Neutrophil (primary cell): ENCODE data around the gene CBX4.

Experiments used
- H3K27ac ChIP-seq: fragments of 200-600 bp; sonication (generic); 2 replicates; pipeline ENCODE4 v1.5.1; 2016; ENCODE audit warnings: mild to moderate bottlenecking, moderate library complexity
- H3K27me3 ChIP-seq: fragments of 200-600 bp; sonication (generic); 2 replicates; pipeline ENCODE4 v1.6.0; 2016; ENCODE audit warnings: mild to moderate bottlenecking
- H3K36me3 ChIP-seq: fragments of 200-600 bp; sonication (generic); 2 replicates; pipeline ENCODE4 v1.5.1; 2017
- H3K4me1 ChIP-seq, 2 experiments: fragments of 200-600 bp in 1 of 2; sonication (generic) in 1 of 2; 1 replicate in 1 of 2; 2 replicates in 1 of 2; pipeline versions ENCODE4 v1.5.1 to v1.6.1; 2013 to 2016; ENCODE audit warnings: low read depth in 1 of 2, low read length in 1 of 2, mild to moderate bottlenecking in 1 of 2, moderate library complexity in 1 of 2; ENCODE audit not compliant: control insufficient read depth in 1 of 2, insufficient read depth in 1 of 2
- H3K4me3 ChIP-seq, 2 experiments: fragments of 200-600 bp in 1 of 2; sonication (generic) in 1 of 2; 1 replicate in 1 of 2; 2 replicates in 1 of 2; pipeline ENCODE4 v1.5.1; 2013 to 2016; ENCODE audit warnings: low read depth in 1 of 2, low read length in 1 of 2, mild to moderate bottlenecking in 1 of 2, moderate library complexity in 1 of 2
- H3K9me3 ChIP-seq: fragments of 200-600 bp; sonication (generic); 2 replicates; pipeline ENCODE4 v1.5.1; 2016
- CTCF ChIP-seq: fragments of 200-600 bp; sonication (generic); IDR thresholded peaks from 2 replicates; pipeline ENCODE4 v1.5.1; 2016; ENCODE audit warnings: antibody characterized with exemption

CBX4 gene

GRCh38 chr17:79864147-79864546, 24.9 kb upstream of the CBX4 start:
- H3K9me3 ChIP-seq, result no peaks in the 10 kb centered on the region
- no peaks in the 10 kb centered on the region for H3K36me3 ChIP-seq
- H3K4me3 ChIP-seq, result no peak overlapping the region
- peaks cover 78% of the 10 kb centered on the region for H3K27me3 ChIP-seq
- TF ChIP-seq CTCF, result no peak
- no peaks in the 10 kb centered on the region for H3K4me1 ChIP-seq
- no peak overlapping the region for H3K27ac ChIP-seq

GRCh38 chr17:79862771-79863440, 23.7 kb upstream of the CBX4 start:
- Histone ChIP-seq H3K36me3 (no peaks in the 10 kb centered on the region), H3K27ac (no peak overlapping the region), H3K9me3 (no peaks in the 10 kb centered on the region), H3K4me3 (no peak overlapping the region), H3K4me1 (no peaks in the 10 kb centered on the region), H3K27me3 (peaks cover 78% of the 10 kb centered on the region)
- TF ChIP-seq CTCF, result no peak

DNA sequence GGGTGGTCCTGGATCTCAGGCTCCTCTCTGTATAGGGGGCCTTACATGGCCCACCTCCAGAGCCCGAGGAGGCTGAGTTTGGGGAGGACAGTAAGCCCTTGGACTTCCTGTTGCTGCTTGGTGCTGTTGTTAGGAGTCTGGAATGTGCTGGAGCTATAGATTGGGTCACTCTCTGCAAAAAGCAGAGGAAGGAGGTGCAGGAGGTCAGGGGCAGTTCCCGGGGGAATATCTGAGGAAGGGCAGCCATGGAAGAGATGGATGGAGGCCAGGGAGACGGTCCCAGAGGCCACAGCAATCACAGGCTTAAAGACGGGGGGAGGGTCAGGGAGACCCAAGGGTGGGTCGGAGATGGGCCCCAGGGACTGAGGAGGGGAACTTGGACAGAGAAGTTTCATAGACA, 23.0 kb upstream of the CBX4 start:
- H3K36me3 ChIP-seq, result no peaks in the 10 kb centered on the region
- H3K27me3 ChIP-seq, result peaks cover 77% of the 10 kb centered on the region
- no peak overlapping the region for H3K4me3 ChIP-seq
- TF ChIP-seq CTCF, result no peak
- H3K9me3 ChIP-seq, result no peaks in the 10 kb centered on the region
- H3K4me1 ChIP-seq, result no peaks in the 10 kb centered on the region
- H3K27ac ChIP-seq, result no peak overlapping the region

- Histone ChIP-seq H3K9me3 (no peaks in the 10 kb centered on the region), H3K27me3 (peaks cover 77% of the 10 kb centered on the region), H3K4me1 (no peaks in the 10 kb centered on the region), H3K36me3 (no peaks in the 10 kb centered on the region), H3K27ac (no peak overlapping the region), H3K4me3 (no peak overlapping the region)
- no peak for TF ChIP-seq CTCF
Measured at GRCh38 chr17:79861413-79862216, 22.4 kb upstream of the CBX4 start.

DNA sequence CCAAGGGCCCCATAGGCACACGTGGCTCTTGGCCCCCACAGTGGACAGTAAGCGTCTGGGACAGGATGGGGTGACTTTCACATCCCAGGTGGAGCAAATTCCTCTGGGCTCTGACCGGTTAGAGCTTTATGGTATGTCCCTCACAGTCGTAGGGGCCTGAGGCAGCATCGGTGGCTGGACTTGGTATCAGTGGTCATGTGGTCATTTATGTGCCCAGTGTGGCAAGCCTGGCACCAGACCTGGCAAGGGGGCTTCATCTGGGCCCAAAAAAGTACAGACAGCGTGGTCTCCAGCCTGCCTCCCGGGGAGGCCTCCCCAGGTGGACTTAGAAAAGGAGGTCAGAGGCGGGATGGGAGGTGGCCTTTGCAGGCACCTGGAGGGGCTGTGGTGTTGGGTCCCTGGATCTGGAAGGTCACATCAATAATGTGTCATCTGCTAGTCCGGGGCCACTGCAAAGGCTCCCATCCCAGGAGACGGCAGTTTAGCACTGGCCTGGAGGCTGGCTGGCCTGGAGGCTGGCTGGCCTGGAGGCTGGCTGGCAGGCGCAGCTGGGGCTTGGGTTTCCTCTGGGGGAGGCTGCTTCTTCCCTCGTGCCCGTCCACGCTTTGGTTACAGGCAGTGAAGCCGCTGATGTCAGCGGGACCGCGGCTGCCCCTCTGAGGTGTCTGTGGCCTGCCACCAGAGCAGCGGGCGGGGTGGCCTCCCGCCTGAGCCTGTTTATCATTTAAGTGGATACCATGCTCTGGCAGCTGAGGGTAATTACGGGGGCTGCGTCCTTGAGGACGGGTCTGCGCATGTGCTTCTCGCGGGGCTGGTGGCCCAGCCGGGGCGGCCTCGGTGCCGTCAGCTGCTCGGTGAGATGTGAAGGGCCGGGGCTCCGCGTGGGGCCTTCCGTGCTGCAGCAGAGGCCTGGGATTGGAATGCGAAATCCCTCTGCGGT, 20.7 kb upstream of the CBX4 start:
- H3K4me3 ChIP-seq, result no peak overlapping the region
- no peak overlapping the region for H3K27ac ChIP-seq

More for the DNA sequence above, 20.7 kb upstream of the CBX4 start:
- no peak for TF ChIP-seq CTCF
- H3K27me3 ChIP-seq, result peaks cover 77% of the 10 kb centered on the region
- no peaks in the 10 kb centered on the region for H3K4me1 ChIP-seq
- no peaks in the 10 kb centered on the region for H3K9me3 ChIP-seq
- H3K36me3 ChIP-seq, result no peaks in the 10 kb centered on the region
